Hematopoietic multipotent progenitor cell (in vitro differentiated cells): ENCODE data around the gene TMEM72. TPM values are rescaled to one million over a fixed set of nuclear protein-coding genes. Genes with fewer than 3 reads are reported as not detected.

Experiments
- total RNA-seq: library from RNA; depleted of rRNA; stranded (reverse); fragments of >200 nt; gene quantifications from one replicate; pipeline ENCODE4 v1.2.3, GENCODE V29; 2012

The TMEM72 gene
- total RNA-seq, 1 donor = 3.8 TPM

Other genes starting within 250 kb of the TMEM72 start
- gene RASSF4, start 48.5 kb downstream of the TMEM72 start, total RNA-seq = 1.1 TPM
- 29.1 TPM for gene DEPP1, start 67.5 kb downstream of the TMEM72 start, total RNA-seq
- gene ZNF22, start 89.6 kb downstream of the TMEM72 start, total RNA-seq = 22.1 TPM